GM23338 (cell line): ENCODE results near the gene RPTOR. TPM values are rescaled to one million over a fixed set of nuclear protein-coding genes. Genes with fewer than 3 reads are reported as not detected.

ENCODE experiments used
- EZH2phosphoT487 ChIP-seq: fragments of 200-600 bp; sonication (generic); IDR thresholded peaks from one replicate; pipeline ENCODE4 v1.8.1; 2018; ENCODE audit warnings: antibody characterized with exemption; ENCODE audit not compliant: unreplicated experiment
- POLR2AphosphoS5 ChIP-seq: IDR thresholded peaks from 2 replicates; pipeline ENCODE4 v1.6.1; 2016; ENCODE audit warnings: antibody characterized with exemption, low read depth
- REST ChIP-seq: IDR thresholded peaks from one replicate; pipeline ENCODE4 v1.6.1; 2018; ENCODE audit warnings: antibody characterized with exemption; ENCODE audit not compliant: unreplicated experiment
- STAT1 ChIP-seq: IDR thresholded peaks from one replicate; pipeline ENCODE4 v1.6.1; 2016; ENCODE audit warnings: antibody characterized with exemption; ENCODE audit not compliant: unreplicated experiment
- polyA plus RNA-seq: library from polyadenylated mRNA; unstranded; fragments of >200 nt; fragmentation: Nextera tagmentation; extraction: Ambion mirVana; gene quantifications from 2 replicates; pipeline ENCODE4 v1.2.1, GENCODE V29; 2016
- total RNA-seq: library from RNA; depleted of rRNA; stranded (reverse); fragments of >200 nt; shearing (Covaris generic); gene quantifications from 2 replicates; pipeline ENCODE4 v1.2.3, GENCODE V29; 2014
- TF ChIP-seq, protein P1 (sequence below): fragments of 250-450 bp; sonication (Bioruptor Pico); IDR thresholded peaks from 2 replicates; pipeline ENCODE4 v1.5.0; 2020; ENCODE audit warnings: mild to moderate bottlenecking, moderate library complexity

RPTOR gene
- total and polyA plus RNA-seq, 2 experiments from 2014 or later: 9.5 to 38.0 TPM

DNA sequence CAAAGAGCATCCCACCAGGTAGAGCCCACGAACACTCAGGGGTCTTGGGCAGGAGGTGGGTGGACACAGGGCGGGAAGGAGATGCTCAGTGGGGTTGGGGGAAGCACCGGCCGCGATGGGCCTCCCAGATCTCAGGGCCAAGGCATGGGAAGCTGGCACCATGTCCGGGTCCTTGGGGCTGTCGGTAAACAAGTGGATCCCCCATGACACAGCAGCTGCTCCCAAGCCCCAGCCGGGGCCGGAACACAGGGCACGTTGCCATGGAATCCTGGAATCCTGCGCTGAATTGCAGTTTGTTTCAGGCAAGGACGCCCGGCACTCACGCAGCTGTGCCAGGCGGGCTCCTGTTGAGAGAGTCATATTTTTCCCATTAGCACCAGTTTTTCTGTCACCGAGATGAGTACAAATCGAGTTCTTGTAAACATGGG lies 424.0 kb downstream of the RPTOR start (continued):
- no peak for TF ChIP-seq REST
- TF ChIP-seq, protein P1, sequence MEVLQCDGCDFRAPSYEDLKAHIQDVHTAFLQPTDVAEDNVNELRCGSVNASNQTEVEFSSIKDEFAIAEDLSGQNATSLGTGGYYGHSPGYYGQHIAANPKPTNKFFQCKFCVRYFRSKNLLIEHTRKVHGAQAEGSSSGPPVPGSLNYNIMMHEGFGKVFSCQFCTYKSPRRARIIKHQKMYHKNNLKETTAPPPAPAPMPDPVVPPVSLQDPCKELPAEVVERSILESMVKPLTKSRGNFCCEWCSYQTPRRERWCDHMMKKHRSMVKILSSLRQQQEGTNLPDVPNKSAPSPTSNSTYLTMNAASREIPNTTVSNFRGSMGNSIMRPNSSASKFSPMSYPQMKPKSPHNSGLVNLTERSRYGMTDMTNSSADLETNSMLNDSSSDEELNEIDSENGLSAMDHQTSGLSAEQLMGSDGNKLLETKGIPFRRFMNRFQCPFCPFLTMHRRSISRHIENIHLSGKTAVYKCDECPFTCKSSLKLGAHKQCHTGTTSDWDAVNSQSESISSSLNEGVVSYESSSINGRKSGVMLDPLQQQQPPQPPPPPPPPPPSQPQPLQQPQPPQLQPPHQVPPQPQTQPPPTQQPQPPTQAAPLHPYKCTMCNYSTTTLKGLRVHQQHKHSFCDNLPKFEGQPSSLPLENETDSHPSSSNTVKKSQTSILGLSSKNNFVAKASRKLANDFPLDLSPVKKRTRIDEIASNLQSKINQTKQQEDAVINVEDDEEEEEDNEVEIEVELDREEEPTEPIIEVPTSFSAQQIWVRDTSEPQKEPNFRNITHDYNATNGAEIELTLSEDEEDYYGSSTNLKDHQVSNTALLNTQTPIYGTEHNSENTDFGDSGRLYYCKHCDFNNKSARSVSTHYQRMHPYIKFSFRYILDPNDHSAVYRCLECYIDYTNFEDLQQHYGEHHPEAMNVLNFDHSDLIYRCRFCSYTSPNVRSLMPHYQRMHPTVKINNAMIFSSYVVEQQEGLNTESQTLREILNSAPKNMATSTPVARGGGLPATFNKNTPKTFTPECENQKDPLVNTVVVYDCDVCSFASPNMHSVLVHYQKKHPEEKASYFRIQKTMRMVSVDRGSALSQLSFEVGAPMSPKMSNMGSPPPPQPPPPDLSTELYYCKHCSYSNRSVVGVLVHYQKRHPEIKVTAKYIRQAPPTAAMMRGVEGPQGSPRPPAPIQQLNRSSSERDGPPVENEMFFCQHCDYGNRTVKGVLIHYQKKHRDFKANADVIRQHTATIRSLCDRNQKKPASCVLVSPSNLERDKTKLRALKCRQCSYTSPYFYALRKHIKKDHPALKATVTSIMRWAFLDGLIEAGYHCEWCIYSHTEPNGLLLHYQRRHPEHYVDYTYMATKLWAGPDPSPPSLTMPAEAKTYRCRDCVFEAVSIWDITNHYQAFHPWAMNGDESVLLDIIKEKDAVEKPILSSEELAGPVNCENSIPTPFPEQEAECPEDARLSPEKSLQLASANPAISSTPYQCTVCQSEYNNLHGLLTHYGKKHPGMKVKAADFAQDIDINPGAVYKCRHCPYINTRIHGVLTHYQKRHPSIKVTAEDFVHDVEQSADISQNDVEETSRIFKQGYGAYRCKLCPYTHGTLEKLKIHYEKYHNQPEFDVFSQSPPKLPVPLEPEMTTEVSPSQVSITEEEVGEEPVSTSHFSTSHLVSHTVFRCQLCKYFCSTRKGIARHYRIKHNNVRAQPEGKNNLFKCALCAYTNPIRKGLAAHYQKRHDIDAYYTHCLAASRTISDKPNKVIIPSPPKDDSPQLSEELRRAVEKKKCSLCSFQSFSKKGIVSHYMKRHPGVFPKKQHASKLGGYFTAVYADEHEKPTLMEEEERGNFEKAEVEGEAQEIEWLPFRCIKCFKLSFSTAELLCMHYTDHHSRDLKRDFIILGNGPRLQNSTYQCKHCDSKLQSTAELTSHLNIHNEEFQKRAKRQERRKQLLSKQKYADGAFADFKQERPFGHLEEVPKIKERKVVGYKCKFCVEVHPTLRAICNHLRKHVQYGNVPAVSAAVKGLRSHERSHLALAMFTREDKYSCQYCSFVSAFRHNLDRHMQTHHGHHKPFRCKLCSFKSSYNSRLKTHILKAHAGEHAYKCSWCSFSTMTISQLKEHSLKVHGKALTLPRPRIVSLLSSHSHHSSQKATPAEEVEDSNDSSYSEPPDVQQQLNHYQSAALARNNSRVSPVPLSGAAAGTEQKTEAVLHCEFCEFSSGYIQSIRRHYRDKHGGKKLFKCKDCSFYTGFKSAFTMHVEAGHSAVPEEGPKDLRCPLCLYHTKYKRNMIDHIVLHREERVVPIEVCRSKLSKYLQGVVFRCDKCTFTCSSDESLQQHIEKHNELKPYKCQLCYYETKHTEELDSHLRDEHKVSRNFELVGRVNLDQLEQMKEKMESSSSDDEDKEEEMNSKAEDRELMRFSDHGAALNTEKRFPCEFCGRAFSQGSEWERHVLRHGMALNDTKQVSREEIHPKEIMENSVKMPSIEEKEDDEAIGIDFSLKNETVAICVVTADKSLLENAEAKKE (CRISPR knock-in tag): no peak
- TF ChIP-seq POLR2AphosphoS5: no peak
- TF ChIP-seq STAT1: no peak
- no peak for TF ChIP-seq EZH2phosphoT487
